ENCODE data around the gene SLC35A4.

SLC35A4 gene, protein sequence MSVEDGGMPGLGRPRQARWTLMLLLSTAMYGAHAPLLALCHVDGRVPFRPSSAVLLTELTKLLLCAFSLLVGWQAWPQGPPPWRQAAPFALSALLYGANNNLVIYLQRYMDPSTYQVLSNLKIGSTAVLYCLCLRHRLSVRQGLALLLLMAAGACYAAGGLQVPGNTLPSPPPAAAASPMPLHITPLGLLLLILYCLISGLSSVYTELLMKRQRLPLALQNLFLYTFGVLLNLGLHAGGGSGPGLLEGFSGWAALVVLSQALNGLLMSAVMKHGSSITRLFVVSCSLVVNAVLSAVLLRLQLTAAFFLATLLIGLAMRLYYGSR

DNA sequence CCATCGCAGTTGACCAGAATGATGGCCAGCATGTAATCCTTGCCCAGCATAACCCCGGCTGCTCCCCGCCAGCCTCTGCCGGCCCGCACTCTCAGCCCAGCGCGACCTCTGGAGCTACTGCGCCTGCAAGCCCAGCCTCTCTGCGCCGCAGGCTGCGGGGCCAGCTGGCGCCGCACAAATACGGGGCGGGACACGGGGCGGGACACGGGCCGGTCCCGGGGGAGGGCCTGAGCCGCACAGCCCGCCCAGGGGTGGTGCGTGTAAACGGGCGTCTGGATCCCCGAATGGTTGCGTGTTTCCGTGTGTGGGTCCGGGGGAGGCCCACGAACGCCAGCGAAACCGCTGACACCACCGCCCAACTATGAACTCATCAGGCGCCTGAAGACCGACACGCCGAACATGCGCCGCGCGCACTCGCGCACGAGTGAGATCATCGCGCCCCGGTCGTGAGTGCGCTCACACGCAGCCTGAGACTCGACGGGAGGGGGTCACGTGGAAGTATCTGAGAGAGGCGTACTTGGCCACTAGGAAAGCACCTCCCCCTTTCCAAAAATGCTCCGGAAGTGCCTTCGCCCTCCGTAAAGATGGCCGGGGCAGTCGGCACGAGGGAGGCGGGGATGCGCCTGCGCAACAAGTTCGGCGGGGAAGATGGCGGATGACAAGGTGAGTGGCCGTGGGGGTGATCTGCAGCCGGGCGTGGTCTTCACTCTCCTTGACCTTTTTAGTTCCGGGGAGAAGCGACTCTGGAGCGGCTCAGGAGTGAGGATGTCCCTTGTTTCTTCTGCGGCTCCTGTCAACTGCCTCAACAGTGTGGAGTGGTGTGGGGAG is at the start of gene SLC35A4, which contains the start of gene APBB3:
TSS of gene SLC35A4 (plus strand) at position 633 of the 828 bp plus-strand sequence. CDS start 2,342 bp downstream, outside the sequence.
TSS of gene APBB3 (minus strand) at position 403 of the 828 bp plus-strand sequence. CDS start at position 50, 353 bp downstream.
- DNase-seq (ENCODE audit: low spot score) = peak; percentile 98

DNA sequence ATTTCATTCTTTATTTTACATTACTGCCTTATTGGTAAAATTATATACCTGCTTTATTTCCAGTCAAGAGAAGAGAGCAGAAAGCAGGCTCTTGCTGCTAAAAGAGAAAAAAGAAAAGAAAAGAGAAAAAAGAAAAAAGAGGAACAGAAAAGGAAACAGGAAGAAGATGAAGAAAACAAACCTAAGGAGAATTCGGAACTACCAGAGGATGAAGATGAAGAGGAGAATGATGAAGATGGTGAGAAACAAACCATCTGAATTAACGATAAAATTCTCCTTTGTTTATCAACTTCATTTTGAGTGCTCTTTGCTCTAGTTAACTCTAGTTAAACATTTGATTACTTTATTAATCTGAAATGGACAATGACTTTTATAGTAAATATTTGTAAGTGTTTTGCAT is 40.6 kb upstream of the SLC35A4 start:
- DNase-seq (ENCODE audit: low spot score) = no peak

DNA sequence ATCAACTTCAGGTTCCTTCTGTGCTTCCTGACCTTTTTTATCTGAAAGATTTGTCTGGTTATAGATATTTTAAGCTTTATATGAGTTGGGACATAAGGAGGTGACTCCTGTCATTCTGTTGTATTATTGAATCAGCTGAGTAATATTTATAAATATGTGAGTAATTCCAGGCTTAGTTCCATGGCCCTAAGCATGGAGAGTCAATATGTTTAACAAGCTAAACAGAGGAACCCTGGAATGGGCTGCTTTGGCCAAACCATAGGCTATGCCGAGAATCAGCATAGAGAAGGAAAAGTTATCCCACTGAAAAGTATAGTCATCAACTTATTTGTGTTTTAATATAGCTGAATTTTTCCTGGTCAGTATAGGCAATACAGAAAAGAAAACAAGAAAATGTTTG is 24.4 kb upstream of the SLC35A4 start:
- no peak for DNase-seq (ENCODE audit: low spot score)

DNA sequence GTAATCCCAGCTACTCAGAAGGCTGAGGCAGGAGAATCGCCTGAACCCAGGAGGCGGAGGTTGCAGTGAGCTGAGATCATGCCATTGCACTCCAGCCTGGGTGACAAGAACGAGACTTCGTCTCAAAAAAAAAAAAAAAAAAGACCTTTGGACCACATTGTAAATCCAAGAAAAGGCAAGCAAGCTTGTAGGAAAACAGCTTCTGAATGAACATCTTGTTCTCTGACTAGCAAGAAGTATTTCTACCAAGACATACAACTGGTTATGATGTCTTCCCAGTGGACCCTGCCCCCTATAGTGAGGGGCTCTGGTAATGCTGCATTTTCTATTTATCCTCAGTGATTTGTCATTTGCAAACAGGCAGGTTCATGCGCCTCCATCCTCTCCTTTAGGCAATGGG is 21.7 kb upstream of the SLC35A4 start:
- no peak for DNase-seq (ENCODE audit: low spot score)

DNA sequence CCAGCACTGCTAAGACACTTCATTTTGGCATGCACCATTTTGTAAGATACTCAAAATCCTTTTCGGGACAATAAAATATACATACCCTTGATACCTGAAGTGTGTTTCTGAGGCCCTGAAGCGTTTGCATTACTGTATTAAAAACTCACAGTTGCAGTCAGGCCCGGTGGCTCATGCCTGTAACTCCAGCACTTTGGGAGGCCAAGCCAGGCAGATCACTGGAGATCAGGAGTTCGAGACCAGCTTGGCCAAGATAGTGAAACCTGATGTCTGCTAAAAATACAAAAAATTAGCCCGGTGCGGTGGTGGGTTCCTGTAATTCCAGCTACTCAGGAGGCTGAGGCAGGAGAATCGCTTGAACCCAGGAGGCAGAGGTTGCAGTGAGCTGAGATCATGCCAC is 19.6 kb upstream of the SLC35A4 start:
- DNase-seq (ENCODE audit: low spot score) = no peak

DNA sequence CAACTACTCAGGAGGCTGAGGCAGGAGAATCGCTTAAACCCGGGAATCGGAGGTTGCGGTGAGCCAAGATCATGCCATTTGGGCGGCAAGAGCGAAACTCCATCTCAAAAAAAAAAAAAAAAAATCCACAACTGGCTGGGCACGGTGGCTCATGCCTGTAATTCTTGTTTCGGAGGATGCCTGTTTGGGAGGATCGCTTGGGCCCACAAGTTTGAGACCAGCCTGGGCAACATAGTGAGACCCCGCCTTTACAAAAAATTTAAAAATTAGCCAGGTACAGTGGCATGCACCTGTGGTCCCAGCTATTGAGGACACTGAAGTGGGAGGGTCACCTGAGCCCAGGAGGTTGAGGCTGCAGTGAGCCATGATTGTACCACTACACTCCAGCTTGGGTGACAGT is 19.0 kb upstream of the SLC35A4 start:
- DNase-seq (ENCODE audit: low spot score) = no peak

DNA sequence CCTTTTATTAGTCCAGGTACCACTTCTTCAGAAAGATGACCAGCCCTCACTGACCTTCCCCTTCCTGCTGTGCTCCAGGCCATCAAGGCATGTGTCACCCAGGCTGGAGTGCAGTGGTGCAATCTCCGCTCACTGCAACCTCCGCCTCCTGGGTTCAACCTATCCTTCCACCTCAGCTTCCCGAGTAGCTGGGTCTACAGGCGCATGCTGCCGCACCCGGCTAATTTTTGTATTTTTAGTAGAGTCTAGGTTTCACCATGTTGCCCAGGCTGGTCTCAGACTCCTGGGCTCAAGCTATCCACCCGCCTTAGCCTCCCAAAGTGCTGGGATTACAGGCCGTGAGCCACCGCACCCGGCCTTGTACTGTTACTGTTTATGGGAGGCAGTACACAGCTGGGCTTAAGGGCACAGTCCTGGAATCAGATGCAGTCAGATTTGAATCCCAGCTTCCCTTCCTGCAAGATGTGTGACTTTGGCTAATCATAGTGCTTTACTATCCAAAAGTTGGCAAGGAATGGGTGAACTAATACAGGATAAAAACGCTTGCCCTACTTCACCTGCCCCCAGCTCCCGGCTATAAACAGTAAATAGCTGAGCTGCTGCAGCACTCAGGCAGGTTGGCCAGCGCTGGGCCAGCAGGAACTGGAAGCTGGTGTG is 17.6 kb upstream of the SLC35A4 start:
- no peak for DNase-seq (ENCODE audit: low spot score)

DNA sequence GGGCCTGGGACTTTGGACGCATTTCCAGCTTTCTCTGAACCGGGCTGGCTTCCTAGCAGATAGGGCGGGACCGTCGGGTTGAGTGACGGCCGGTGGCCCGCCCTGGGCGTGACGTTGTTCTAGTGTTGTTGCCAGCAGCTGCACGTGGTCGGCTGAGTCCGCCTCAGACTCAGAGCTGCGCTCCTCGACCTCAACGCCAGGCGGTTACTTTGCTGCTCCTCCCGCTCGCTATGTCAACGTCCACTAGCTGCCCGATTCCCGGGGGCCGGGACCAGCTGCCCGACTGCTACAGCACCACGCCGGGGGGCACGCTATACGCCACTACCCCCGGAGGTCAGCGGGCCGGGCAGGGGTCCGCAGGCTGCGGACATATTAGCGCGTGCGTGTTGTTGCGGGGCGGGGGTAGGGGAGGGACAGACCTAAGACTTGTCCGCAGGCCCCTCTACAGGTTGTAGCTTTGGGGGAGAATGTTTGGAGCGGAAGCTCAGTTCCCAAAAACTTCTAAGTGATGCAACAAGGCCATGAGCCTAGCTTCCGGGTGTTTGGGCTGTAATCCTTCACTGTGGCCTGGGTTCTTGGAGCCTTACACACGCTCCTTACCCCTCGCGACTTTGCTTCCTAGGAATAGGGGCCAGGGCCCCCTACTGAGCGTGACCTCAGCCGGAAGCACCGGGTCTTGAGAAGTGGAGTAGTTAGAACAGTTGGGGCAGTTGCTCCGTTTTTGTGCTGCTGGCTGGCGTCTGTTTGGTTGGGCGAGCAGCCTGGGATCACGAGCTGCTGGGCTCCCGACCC is 16.9 kb upstream of the SLC35A4 start, which contains the start of gene EIF4EBP3:
TSS of gene EIF4EBP3 (plus strand) at position 155 of the 792 bp plus-strand sequence. CDS start at position 231, 76 bp downstream.
- peak; percentile 96 for DNase-seq (ENCODE audit: low spot score)

DNA sequence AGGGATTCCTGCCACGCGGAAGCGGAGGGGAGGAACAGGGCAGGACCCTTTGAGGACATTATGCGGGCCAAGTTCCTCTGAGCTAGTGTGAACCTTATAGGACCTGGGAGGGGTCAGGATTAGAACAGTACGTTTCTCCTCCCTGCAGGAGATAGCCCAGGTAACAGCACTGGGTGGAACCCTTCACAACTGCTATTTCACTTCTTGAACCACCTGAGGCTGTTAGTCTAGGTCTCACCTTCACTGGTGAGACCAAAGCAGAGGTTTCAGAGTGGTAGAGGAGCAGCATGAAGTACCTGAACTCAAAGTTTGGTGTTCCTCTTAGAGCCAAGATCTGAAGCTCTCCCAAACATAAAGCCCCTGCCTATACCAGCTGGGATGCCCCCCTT is 16.3 kb upstream of the SLC35A4 start:
- no peak for DNase-seq (ENCODE audit: low spot score)

DNA sequence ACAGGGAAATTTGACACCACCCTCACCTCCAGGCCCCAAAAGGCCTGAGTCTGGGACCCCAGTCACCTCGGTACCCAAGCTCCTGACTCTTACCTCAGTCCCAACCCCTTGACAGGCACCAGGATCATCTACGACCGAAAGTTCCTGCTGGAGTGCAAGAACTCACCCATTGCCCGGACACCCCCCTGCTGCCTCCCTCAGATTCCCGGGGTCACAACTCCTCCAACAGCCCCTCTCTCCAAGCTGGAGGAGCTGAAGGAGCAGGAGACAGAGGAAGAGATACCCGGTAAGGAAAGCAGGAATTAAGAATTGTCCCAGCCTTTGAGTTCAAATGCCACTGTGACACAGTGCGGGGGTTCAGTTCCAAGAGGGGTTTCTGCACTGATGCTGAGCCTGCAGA is 15.8 kb upstream of the SLC35A4 start:
- DNase-seq (ENCODE audit: low spot score) = no peak

DNA sequence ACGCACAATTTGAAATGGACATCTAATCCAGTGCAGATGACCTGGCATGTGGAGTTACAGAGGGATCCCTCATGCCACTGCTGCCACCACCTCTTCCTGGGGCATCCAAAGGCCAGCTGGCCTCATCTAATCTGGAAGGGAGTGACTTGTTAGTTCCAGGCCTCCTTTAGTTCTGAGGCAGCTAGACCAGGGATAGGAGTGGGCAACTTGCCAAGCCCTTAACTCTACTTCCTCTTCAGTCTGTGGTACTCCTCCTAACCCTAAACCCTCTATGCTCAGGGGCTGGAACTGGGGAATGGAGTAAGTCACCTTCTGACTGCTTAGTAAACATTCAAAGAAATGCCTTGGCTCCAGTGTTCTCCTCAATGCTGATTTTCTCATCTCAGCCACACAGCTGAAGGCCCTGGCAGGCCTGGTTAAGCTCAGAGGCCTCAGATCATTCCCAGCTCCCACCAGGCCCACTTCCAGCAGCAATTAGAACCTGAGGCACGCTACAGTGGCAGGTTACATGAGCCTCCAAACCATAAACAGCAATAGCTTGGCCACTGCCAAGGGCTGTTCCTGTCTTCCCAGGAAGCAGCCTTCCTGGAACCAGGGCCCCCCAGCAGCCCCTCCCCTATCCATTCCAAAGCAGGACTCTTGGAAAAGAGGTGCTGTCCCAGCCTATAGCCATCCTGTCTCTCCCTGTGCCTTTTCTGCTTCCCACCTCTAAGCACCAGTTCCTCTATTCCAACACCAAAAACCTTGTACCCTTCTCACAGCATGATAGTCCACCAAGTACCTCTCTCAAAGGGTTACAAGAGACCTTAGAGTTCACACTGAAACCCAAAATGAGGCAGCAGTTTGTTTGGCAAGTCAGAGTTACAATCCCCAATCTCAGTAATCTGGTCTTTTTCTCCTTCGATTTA is 15.1 kb upstream of the SLC35A4 start:
- peak; percentile 76 for DNase-seq (ENCODE audit: low spot score)

DNA sequence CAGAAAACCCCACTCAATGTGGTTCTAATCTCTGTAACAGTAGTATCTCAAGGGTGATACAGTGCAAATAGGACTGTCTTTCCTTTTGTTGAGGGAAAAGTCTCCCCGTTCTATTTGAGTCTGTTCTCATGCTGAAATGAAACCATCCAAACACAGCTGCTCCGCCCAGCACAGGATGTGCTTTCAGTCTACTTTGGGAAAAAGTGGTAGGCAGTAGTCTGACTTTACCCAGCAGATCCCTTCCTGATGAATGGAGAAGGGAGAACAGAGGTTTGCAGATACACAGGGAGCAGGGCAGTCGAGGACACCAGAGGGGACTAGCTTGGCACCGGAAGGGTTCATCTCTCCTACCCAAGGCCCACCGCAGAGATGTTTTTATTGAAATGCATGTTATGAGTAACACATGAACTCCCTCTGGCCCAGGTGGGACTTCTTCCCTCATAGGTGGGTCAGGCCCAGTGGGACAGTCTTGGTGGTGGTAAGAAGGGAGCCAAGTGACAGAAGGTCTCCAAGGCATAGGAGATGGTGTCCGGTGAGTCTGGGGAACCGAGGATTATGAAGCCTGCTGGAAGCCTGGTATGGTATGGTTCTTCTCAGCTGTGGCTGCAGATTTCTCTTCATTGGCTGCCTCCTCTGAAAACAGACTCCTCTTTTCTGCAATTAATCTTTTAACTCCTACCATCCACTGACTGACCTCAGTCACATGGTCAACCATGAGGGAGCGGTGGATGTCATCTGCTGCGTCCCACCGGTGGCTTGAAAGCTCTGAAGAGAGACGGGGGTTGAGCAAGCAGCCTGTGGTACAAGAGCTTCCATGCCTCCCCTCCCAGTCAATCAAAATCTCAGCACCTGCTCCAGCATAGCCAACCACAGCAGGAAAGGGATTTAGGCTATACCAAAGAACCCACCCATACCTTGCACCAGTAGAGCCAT is 14.2 kb upstream of the SLC35A4 start:
- DNase-seq (ENCODE audit: low spot score) = no peak

DNA sequence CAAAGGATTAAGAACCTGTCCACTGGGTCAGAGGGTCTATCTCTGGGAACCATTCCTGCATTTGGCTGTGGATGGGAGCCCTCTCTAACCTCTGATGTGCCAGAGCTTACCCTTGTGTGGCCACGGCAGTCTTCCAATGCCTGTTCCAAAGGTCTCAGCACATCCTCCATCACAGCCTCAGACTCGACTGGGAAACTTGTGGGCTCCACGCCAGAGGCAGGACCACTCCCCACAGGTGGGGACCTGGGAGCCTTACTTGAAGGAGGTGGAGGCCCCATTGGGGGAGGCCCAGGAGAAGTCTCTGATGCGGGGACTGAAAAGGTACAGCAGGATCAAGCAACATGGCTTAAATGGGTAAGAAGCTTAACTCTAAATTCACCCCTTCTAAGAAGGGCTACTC is 12.8 kb upstream of the SLC35A4 start:
- DNase-seq (ENCODE audit: low spot score) = no peak

DNA sequence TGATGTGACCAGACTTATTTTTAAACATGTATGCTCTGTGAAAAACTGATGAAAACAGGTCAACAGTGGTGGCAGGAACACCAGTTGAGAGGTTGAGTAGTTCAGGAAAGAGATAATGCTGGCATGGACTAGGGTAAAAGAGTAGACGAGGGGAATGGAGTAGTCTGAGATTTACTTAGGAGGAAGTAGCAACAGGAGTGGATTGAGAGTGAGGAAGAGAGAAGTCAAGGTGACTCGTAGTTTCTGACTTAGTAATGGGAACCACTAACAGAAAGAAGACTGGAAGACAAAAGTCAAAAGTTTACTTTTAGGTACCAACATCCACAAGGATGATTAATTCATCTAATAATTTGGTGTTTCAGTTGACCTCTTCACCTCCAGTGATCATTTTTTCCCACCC is 11.0 kb upstream of the SLC35A4 start:
- DNase-seq (ENCODE audit: low spot score) = peak; percentile 30

DNA sequence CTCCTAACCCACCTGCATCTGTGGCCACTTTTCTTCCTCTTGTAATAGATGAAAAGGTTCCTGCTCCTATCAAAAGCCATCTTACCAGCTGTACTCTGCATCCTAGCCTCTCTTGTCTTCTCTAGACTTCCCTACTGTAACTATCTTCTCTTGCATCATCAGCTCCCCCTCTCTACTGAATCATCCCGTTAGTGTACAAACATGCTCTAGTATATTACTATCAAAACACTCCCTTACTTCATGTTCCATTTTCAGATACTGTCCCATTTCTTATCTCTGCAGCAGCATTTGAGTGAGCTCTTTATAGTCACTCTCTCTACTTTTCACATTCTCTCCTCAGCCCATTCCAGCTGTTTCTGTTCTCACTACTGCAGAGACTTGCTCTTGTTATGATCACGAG is 10.2 kb upstream of the SLC35A4 start:
- peak; percentile 67 for DNase-seq (ENCODE audit: low spot score)

DNA sequence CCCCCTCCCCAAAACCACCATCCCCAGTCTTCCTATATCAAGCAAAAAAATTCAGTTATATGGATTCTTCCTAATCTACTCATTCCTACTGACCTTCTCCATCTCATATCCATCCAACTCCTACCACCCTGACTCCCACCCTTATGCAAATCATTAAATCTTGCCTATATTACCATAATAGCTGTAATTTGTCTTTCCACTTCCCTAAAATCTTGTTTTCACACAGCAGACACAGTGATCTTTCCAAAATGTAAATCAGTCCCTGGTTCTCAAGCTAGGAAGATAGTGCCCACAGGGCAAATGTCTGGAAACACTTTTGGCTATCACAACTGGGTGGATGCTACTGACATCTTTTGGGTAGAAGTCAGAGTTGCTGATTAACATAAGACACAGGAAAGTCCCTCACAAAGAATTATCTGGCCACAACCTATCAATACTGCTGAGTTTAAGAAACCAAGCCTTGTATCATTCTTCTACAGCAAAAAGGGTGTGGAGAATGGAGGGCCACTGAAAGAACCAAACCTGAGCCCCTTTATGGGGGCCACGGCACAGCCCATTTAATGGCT is 8.8 kb upstream of the SLC35A4 start:
- peak; percentile 49 for DNase-seq (ENCODE audit: low spot score)

DNA sequence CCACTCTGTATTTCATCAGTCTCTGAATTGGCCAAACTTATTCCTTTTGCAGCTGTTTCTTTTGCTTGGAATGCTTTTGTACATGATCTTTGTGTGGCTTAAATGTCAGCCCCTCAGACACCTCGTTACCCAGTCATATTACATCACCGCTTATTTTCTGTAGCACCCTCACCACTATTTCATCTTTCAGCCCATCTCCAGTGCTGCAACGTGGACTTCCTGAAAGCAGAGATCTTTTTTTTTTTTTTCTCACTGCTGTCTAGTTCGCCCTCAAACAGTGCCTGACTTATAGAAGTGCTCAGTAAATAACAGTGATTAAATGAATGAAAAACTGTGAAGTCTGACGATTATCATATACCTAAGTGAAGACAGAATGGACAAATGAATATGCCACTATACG is 8.2 kb upstream of the SLC35A4 start:
- DNase-seq (ENCODE audit: low spot score) = no peak

DNA sequence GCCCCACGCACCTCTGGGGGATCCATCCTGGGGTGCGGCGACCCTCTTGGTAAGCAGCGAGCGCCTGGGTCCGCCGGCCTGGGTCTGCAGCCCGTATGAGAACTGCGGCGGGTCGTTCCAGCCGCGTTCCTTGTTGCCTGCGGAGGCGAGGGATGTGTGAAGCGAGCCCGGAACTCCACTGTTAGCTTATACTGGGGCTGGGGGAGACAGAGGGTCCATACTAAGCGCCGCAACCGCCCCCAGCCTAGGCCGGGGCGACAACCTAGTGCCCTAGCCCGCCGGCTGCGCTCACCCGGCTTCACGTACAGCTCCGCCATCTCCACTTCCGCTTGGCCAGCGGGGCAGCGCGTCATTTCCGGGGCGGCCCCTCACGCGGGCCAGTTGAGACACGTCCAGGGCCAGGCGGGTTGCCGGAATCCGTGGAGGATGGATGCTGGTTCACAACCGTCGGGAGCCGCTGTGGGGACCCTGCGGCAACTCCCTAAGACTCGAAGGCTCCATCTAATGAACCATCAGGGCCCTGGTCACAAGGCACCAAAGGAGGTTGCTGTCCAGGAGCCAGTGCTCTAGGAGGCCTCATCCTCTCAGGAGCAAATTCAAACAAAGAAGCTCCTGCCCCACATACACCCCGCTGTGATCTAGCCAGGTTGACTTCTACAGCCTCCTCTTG is 7.4 kb upstream of the SLC35A4 start, which contains the start of gene SRA1:
TSS of gene SRA1 (minus strand) at position 338 of the 670 bp plus-strand sequence. CDS start at position 317, 21 bp downstream.
- DNase-seq (ENCODE audit: low spot score) = peak; percentile 93
